DMS79 (cell line): ENCODE results near the gene MBD4.

Experiments
- DNase-seq: peaks from one replicate; lab custom pipeline; 2025; lab: John Stamatoyannopoulos, UW

Gene MBD4

GRCh38 chr3:129463094-129463493, 23.3 kb upstream of the MBD4 start:
- no peak for DNase-seq

GRCh38 chr3:129462361-129462968, 22.7 kb upstream of the MBD4 start:
- no peak for DNase-seq

GRCh38 chr3:129461461-129462146, 21.9 kb upstream of the MBD4 start:
- DNase-seq, result no peak

DNA sequence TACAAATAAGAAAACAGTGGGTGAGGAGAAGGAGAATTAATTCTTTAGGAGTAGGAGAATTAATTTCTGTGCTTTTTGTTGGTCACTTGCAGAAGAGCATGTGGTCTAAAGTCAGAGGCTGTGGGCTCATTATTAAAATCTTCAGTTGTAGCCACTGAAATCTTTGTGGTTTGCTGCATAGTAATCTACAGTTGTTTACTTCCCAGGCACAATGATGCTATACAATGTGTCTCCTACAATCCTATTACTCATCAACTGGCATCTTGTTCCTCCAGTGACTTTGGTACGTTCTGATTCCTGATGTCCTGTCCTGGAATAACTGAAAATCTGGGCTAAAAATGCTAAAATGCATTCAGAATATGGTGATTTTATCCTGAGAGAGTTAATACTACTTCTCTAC, 21.3 kb upstream of the MBD4 start:
- DNase-seq, result no peak

GRCh38 chr3:129460572-129460971, 20.8 kb upstream of the MBD4 start:
- DNase-seq, result no peak

DNA sequence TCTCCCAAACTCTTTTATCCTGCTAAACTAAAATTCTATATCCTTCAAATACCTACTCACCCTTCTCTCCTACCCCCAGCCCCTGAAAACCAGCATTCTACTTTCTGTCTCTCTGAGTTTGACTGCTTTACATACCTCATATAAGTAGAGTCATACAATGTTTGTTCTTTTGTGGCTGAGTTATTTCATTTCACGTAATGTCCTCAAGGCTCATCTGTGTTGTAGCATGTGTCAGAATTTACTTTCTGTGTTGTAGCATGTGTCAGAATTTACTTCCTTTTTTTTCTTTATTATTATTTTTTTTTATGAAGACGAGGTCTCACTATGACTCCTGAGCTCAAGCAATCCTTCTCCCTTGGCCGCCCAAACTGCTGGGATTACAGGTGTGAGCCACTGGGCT, 20.4 kb upstream of the MBD4 start:
- DNase-seq, result no peak

DNA sequence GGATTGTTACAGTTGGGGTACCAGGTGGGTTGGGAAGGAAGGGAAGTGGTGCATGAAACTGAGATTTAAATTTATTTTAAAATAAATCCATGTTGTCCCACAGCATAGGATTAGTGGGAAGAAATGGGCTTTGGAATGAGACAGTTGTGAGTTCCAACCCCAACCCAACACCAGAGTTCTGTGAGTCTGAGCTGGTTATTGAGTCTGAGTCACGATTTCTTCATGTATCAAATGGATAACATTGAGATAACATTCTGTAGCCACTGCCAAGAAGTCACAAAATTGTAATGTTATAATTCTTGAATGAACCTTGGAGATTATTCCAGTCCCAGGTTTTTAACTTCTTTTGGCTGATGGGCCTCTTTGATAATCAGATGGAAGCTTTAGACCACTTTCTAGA, 14.0 kb upstream of the MBD4 start:
- DNase-seq, result no peak

DNA sequence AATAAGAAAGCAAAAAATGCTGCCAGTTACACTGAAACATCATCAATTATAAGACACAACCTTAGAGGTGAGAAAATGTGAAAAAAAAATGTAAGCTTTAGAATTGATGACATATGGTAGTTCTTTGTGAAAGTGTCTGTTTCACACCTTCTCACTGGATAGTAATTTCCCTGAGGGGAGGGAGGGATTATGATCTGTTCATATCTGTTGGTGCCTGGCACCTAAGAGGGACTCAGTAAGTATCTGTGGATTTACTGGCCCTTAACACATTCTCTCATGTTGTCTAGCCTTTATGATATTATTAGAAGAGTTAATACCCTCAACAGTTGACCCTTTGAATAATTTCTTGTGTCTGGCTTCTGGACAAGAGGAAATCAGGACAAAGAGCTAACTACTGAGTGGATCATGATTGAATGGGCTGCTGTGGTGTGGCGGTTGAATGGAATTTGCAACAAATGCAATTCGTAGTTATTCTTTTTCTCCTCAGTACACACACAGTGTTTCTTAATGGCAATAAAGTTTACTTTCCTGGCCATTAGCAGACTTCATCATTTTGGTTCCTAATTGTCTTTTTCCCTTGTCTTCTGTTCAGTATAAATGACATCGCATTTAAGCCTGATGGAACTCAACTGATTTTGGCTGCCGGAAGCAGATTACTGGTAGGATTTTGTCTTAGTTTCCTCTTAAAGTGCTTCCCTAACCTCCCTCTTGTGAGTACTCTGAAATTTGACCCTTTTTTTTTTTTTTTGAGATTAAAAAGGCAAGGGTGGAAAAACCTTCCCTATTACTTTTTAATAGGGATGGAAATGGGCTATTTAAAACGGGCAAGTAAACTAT, 9.7 kb upstream of the MBD4 start:
- DNase-seq, result no peak

DNA sequence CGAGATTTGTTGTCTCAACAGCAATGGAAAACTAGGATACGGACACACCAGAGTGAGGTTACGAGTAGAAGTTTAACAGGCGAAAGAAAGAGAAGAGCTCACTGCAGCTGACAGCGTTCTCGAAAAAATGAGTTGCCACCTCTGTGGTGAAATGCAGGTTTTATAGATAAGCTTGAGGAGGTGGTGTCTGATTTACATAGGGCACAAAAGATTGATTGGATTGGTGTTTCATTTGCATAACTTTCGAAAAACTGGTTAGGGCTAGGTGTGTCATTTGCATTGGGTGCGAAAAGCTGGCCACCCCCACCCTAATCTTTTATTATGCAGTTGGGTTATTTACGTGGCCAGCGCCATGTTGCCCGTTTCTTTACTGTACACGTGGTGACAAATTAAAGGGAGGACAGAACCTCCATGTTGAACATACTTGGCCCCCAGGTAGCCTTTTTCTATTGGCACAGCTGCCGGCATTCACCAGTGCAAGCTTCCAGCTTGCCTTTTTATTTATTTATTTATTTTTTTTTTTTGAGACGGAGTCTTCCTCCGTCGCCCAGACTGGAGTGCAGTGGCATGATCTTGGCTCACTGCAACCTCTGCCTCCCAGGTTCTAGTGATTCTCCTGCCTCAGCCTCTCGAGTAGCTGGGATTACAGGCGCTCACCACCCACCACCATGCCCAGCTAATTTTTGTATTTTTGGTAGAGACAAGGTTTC, 8.6 kb upstream of the MBD4 start:
- no peak for DNase-seq

DNA sequence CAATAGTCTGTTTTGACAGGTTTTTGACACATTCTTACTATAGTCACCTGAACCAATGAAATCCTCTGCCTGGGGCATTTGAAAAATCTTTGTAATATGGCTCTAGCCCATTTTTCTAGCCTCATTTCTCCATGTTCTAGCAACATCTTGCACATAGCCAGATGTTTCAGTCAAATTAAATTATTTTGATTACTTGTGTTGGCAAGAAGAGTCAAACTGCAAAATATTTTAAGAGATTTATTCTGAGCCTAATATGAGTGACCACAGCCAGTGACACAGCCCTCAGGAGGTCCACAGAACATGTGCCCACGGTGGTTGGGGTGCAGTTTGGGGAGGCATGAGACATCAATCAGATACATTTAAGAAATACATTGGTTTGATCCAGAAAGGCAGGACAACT, 7.2 kb upstream of the MBD4 start:
- DNase-seq, result no peak

- no peak for DNase-seq
These were observed 5.7 kb upstream of the MBD4 start for GRCh38 chr3:129445471-129445870.

DNA sequence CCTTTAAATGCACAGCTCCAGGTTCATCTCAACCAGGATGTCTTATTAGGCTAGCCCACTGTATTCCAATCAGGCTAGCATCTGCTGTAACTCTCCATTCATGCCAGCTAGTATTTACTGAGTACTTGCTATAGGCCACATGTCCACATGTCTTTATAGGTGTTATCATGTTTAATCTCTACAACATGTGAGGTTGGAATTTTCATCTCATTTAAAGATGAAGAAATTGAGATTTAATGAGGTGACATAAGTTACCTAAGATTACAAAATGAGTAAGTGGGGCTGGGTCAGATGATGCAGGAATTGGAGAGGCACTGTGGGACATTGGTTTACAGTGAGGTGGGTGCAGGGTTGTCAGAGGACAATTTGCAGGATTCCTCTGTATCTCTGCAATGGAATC, 3.2 kb upstream of the MBD4 start:
- no peak for DNase-seq

DNA sequence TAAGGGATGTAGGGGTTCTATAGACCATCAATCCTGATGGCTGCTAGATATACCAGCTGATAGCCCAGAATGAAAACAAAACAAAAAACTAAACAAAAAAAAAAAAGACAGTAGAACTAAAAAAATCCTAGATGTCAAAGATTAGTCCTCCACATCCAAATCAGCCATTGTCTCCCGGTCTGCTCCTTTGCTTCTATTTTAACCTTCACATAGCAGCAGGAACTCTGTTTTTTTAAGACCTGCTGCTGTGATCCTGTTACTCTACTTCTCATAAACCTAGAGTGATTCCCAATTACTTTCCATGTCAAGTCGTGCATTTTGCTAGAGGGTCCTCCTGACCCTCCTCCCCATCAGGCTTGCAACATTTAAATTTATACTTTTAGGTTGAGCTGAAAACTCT, 2.7 kb upstream of the MBD4 start:
- no peak for DNase-seq

DNA sequence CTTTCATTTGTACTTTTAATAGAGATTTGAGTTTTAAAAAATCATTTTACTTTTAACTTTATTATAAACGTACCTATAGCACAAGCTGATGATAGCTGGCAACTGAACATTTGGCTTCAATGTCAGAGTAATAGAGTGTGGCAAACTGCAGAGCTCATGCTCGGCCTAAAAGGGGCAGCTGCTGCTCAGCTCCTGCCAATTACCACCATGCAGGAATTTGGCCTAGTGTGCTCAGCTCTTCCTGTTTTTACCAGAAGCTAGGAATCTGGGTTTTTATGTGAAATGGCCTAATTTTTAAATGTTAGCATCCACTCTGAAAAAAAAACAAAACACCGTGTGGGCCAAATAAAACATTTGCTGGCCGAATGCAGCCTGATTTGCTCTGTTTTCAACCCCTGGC, 2.0 kb upstream of the MBD4 start:
- DNase-seq, result no peak

- DNase-seq, result no peak
These were observed 1.5 kb upstream of the MBD4 start for GRCh38 chr3:129441215-129441614.

GRCh38 chr3:129440618-129441190, 956 bp upstream of the MBD4 start:
- no peak for DNase-seq

DNA sequence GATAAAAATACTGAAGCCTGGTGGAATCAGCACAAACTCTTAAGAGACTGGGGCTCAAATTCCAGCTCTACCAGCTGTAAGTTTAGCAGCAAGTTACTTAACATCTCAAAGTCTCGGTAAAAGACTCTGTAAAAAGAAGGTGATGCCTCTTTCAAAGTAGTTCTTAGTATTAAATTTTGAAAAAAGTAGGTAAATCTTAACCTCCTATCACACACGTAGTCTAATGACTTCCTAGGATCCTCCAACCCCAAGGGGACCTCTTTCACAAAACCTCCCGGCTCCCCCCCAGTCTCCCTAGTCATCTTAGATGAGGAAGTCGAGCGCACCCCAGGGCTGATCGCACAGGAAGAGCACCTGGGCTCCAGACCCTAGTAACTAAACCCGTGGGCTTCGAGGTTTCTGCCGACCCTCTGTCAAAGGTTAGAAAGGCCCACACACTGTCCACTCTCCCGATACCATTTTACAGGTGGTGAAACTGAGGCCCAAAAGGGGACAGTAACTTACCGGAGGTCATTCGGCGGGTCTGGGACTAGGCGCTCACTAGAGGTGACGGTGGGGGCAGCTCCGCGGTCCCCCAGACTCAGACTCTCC, 427 bp downstream of the MBD4 start:
- DNase-seq, result peak; percentile 17

GRCh38 chr3:129435367-129435766, 4.4 kb downstream of the MBD4 start:
- no peak for DNase-seq

DNA sequence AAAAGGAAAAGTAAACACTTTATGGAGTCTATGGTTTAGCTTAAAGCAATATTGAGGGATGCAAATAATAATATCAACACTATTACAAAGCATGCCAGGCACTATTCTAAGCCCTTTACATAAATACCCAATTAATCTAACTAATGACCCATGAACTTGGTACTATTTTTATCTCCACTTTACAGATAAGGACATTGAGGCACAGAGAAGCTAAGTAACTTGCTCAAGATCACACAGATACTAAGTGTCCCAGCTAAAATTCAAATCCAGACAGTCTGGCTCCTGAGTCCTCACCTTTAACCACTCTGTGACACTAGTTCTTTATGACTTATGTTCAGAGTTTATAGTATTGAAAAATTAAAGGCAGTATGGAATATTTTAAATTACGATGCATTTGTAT, 5.6 kb downstream of the MBD4 start:
- no peak for DNase-seq

DNA sequence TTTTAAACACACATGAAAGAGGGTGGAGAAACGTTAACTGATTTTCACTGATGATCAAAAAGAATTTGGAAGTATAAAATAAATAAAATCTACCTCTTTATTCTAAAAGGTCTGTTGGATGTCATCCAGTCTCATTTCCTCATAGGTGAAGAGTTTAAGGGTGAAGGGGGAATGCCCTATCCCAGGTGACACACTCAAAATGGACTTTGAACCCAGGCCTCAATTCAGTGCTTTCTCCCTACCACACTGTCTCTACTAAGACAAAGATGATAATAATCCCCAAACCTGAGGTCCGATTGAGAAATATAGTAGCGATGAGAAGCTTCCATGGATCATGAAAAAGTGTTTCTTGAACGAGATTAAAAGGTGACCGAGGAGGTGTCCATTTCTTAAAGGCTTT, 6.2 kb downstream of the MBD4 start:
- no peak for DNase-seq

DNA sequence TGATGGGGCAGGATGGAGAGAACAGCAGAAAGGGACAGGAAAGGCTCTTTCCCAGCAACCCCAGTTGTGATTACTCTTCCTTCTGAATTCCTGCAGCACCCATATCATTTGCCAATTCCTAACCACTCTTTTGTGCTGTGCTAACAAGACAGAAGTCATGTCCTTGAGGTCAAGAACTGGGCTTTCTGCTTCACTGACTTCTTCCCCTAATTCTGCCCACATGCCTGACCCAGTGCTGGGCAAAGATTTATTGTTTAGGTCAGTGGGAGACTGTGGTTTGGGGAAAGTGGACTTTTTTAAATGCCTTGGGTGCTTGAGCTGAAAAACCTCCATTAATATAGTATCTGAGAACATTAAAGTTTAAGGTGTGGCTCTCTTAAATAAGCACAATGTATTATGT, 7.1 kb downstream of the MBD4 start:
- no peak for DNase-seq

DNA sequence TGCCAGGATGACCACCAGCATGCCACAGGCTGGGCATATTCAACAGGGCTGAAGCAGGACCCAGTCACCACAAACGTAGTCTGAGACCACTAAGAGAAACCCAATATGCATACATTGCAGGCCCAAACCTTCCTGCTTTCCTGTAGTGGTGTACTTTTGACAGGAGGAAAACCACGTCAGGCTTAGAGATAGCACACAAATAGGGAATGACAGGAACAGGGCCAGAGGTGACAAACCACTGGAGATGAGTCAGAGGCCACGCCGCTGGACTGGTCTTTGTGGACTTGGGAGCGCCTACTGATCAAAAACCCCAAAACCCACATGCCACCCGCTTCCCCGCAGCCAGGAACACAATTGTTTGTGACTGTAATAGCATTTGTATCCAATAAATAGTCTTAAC, 7.7 kb downstream of the MBD4 start:
- no peak for DNase-seq
